NCI-H82 treated with DMSO at 0.1 percent for 48 hours (cell line): ENCODE data around the gene PTMS.

Source experiments
- DNase-seq: peaks from one replicate; lab custom pipeline; 2025; ENCODE audit not compliant: unreplicated experiment; lab: John Stamatoyannopoulos, UW

Gene PTMS

GRCh38 chr12:6752167-6752920, 13.8 kb upstream of the PTMS start:
- peak; percentile 9 for DNase-seq

DNA sequence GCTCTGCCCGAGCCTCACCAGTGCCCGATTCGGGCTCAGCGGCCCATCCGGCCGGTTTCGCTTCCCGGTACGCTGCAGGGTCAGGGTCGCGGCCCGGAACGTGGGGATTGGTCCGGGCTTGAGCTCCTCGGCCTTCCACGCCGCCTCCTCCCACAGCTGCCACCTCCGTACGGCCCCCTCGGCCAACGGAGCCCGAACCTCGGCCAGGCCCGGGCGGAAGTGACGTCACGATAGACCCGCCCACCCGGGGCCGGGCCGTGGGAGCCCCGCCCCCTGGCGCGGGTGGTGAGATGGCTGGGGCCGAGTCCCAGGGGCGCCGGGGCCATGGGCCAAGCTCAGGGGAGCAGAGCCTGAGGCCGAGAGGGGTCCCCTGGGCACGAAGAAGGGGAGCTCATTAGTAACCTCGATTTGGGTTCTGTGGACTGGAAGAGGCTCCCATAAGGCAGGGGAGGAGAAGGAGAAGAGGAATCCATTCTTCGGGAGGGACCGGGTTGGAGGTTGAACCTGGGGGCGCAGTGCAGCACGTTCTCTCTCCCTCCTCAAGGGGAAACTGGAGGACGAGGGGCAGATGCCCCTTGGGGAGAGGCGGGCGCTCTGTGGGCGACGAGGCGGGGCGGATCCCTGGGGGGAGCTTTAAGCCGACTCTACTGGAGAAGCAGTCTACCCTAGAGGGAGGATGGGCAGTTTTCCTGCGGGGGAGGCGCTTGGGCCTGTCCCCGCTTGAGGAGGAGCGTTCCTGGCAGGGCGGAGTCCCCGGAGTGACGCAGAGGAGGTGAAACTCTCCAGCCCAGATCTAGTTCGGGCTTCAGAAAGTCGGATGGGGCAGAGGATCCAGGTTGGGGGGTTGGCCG, 13.0 kb upstream of the PTMS start, which contains the start of gene MLF2:
MLF2 (minus strand) TSS at position 221 of the 851 bp plus-strand sequence. CDS start 807 bp downstream, outside the sequence.
- peak; percentile 98 for DNase-seq

DNA sequence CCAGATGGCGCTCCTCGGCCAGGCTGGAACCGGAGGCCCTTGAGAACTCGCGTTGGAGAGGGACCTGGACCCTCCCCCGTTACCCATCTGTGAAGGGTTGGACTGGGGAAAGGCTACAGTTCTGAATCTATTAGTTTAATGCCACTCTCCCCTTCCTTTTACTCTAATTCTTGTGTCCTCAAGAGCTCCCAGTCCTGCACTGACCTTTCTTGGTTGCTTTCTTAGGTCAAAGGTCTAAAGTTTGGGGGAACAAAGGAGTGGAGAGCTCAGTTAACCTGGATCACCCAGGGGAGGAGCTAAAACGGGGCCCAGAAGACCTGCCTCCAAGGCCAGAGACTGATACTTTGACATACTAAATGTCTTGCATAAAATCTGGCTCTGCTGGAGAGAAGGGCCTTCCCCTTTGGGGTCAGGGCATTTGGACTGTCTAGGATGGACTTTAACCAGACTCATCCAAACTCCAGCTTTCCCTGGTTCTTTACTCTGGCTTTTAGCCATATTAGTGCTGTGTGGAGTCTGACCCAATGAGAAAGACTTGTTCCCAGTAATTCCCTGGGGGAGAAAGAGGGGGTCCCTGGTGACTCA, 12.3 kb upstream of the PTMS start:
- no peak for DNase-seq

DNA sequence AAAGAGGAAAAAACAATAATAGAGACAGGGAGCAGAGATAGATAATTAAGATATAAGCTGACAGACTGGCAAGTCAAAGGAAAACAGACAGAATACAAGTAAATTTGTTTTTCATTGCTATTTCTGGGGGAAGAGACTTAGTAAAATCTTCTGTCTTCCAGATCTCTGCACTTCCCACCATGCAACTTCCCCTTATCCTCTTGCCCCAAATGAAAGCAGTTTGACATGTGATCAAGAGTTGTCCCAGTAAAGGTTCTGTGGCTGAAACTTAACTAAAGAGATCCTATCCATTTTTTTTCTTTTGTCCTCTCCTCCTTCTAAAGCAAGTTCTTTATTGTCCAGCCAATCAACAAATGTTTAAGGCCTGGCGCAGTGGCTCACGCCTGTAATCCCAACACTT, 11.8 kb upstream of the PTMS start:
- DNase-seq = no peak

GRCh38 chr12:6757028-6757690, 9.0 kb upstream of the PTMS start:
- no peak for DNase-seq

DNA sequence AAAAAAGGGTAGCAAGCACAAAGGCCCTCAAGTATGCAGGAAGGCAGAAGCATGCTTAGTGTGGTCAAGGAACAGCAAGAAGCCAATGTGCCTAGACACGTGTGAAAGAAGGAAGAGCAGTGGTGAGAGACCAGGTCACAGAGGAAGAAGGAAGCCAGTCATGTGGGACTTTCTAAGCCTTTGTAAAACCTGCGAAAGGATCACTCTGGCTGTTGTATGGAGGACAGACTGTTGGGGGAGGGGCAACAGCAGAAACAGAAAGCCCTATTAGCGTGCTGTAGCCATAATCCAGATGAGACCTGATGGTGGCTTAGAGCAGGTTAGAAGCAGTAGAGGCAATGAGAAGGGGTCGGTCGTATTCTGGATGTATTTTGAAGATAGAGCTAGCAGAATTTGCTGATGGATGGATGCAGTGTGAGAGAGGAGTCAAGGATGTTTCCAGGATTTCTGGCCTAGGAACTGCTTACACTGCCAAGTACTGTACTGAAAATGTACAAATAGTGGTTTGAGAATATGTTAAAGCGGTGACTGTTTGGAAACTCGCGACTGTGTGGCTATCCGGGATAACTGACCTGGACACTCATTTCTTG, 7.6 kb upstream of the PTMS start:
- DNase-seq = peak; percentile 97

GRCh38 chr12:6759741-6760140, 6.4 kb upstream of the PTMS start:
- DNase-seq = peak; percentile 71

DNA sequence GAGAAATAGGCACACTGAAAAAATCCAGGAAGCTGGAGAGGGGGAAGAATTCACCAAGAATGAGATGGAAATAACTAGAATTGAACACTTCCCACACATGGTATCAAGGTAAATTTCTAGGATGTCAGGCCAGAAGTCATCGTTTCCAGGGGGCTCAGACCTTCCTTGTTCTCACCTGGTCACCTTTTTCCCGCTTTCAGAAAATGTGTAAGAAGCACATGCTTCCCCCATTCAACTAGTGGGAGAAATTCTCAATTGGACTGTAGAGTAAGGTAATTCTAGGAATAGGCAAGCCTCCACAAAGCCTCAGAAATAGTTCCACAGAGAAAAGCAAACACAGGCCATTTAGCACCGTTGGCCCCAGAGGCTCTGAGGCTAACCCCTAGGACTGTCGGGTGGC, 2.8 kb upstream of the PTMS start:
- DNase-seq = no peak

- DNase-seq = peak; percentile 100
Observed at GRCh38 chr12:6764011-6764828, 1.9 kb upstream of the PTMS start.

GRCh38 chr12:6765048-6765633, 1.0 kb upstream of the PTMS start:
- peak; percentile 26 for DNase-seq

GRCh38 chr12:6766651-6767349, 637 bp downstream of the PTMS start:
- peak; percentile 22 for DNase-seq

DNA sequence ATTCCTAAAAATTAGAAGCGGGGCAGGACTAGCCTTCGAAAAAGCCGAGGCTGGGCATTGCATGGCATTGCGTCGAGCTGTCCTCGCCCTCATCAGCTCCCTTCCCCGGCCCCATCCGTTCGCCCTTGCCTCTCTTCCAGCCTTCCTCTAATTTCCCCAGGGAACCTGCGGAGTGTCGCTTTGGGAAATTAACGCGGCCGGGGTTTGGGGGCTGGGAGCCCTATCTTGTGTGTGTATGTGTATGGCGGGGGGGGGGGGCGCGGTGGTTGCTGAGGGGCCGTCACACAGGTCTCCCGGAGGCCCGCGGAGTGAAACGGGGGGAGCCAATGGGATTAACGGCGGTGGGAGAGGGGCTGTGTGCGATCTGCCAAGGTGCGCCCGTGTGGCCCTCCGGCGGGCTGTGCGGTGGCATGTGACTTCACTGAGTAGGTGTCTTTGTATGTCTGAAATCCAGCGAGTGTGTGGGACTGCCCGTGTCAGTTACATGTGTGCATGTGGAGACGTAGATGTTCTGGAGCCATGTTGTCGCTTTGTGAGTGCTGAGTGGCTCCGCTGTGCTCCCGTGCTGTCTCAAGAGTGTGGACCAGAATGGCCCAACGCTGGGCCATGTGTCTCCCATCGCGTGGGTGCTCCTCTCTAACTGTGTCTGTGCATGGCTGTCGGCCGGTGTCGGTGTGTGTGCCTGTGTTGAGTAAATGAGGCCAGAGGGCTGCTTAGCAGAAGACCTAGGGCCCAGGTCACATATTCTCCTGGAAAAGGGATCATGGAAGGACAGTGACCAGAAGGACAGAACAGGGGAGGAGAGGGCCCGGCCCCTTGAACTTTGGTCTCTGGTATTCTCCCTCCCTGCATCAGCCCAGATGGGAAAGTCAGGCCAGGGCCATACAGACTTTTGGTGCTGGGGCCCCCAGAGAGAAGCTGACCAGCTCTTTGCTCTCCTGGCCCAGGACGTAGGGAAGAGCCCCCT, 1.5 kb downstream of the PTMS start:
- peak; percentile 37 for DNase-seq

GRCh38 chr12:6768437-6768914, 2.3 kb downstream of the PTMS start:
- DNase-seq = peak; percentile 67

- DNase-seq = peak; percentile 92
Observed at GRCh38 chr12:6768990-6769389, 2.8 kb downstream of the PTMS start.

DNA sequence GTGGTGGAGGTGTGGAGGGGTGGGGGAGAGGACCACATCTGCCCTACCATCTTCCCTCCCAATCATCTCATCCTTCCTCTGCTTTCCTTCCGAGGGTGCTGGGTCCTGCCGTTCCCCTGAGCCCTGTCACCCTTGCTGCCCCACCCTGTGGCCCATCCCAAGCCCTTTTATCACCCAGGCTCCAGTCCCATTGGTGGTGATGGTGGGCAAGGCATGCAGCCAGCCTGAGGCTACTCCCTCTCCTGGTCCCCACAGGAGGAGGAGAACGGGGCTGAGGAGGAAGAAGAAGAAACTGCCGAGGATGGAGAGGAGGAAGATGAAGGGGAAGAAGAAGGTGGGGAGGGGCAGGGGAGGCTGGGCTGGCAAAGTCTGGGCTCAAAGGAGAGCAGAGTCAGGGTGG, 3.5 kb downstream of the PTMS start:
- DNase-seq = no peak

GRCh38 chr12:6770094-6770493, 3.9 kb downstream of the PTMS start:
- no peak for DNase-seq

- no peak for DNase-seq
Observed at GRCh38 chr12:6770600-6770999, 4.4 kb downstream of the PTMS start.

- DNase-seq = no peak
Observed at GRCh38 chr12:6771091-6771495, 4.9 kb downstream of the PTMS start.
